ENCODE results near the gene LMX1B.

- TF ChIP-seq CTCF (IDR thresholded peaks at IDR 0.05) = no peak
- TF ChIP-seq POLR2A (IDR thresholded peaks at IDR 0.05) = no peak
Observed at GRCh38 chr9:126638571-126639132, 24.9 kb downstream of the LMX1B start.
